GM18873 (cell line): ENCODE measurements around the gene ARHGEF18.
"Not testable (repeated sequence)": the region's sequence is repeated elsewhere in the genome, so short reads cannot be mapped to it uniquely, and the experiment has no call there.

Experiments used
- ATAC-seq: cut with Tn5 transposase; IDR thresholded peaks from one replicate; pipeline ENCODE4 v1.9.1; 2021; ENCODE audit warnings: mild to moderate bottlenecking, moderate library complexity, moderate number of reproducible peaks; ENCODE audit not compliant: unreplicated experiment, low FRiP score

Gene ARHGEF18

GRCh38 chr19:7346488-7346971, 2.2 kb upstream of the ARHGEF18 start:
- ATAC-seq: no peak

GRCh38 chr19:7346997-7347396, 1.7 kb upstream of the ARHGEF18 start:
- not testable (repeated sequence) for ATAC-seq

- no peak for ATAC-seq
These were observed 474 bp downstream of the ARHGEF18 start for GRCh38 chr19:7349231-7349591.

GRCh38 chr19:7349961-7350711, 1.4 kb downstream of the ARHGEF18 start:
- no peak for ATAC-seq

- no peak for ATAC-seq
These were observed 3.1 kb downstream of the ARHGEF18 start for GRCh38 chr19:7351861-7352260.

- no peak for ATAC-seq
These were observed 6.5 kb downstream of the ARHGEF18 start for GRCh38 chr19:7355151-7355820.

GRCh38 chr19:7355871-7356270, 7.1 kb downstream of the ARHGEF18 start:
- ATAC-seq: no peak

GRCh38 chr19:7356899-7357627, 8.3 kb downstream of the ARHGEF18 start:
- no peak for ATAC-seq

GRCh38 chr19:7358102-7358597, 9.4 kb downstream of the ARHGEF18 start:
- no peak for ATAC-seq

GRCh38 chr19:7360393-7360984, 11.8 kb downstream of the ARHGEF18 start:
- ATAC-seq: no peak

- no peak for ATAC-seq
These were observed 14.5 kb downstream of the ARHGEF18 start for GRCh38 chr19:7363225-7363624.

GRCh38 chr19:7366701-7367420, 18.1 kb downstream of the ARHGEF18 start:
- no peak for ATAC-seq

- ATAC-seq: no peak
These were observed 19.7 kb downstream of the ARHGEF18 start for GRCh38 chr19:7368456-7368855.

GRCh38 chr19:7368866-7369265, 20.1 kb downstream of the ARHGEF18 start:
- not testable (repeated sequence) for ATAC-seq

GRCh38 chr19:7370546-7370945, 21.8 kb downstream of the ARHGEF18 start:
- no peak for ATAC-seq

- ATAC-seq: no peak
These were observed 22.3 kb downstream of the ARHGEF18 start for GRCh38 chr19:7371001-7371400.

- ATAC-seq: no peak
These were observed 24.1 kb downstream of the ARHGEF18 start for GRCh38 chr19:7372810-7373209.

GRCh38 chr19:7373862-7374261, 25.1 kb downstream of the ARHGEF18 start:
- ATAC-seq: no peak

- no peak for ATAC-seq
These were observed 27.6 kb downstream of the ARHGEF18 start for GRCh38 chr19:7376151-7376852.
